Ovary (tissue), 9 donors: Measurements from ENCODE around the gene PUSL1. TPM values are rescaled to one million over a fixed set of nuclear protein-coding genes. Genes with fewer than 3 reads are reported as not detected.

Experiments
- DNase-seq, 5 donors: peaks; one replicate each; pipeline ENCODE4 v3.0.0-alpha.2; 2019 to 2020
- H3K27ac ChIP-seq, 2 donors: fragments of 200-600 bp; one replicate each; pipeline versions ENCODE4 v1.5.1 to v1.8.0; 2019 to 2022
- H3K27me3 ChIP-seq: fragments of 200-600 bp; one replicate; pipeline ENCODE4 v1.8.0; 2022
- H3K36me3 ChIP-seq: fragments of 200-600 bp; sonication (generic); one replicate; pipeline ENCODE4 v1.5.1; 2019
- H3K4me1 ChIP-seq: one replicate; pipeline ENCODE4 v1.8.1; 2013; ENCODE audit warnings: mild to moderate bottlenecking, moderate library complexity; ENCODE audit not compliant: insufficient read depth
- H3K4me3 ChIP-seq: fragments of 200-600 bp; sonication (generic); one replicate; pipeline ENCODE4 v1.5.1; 2017
- H3K9me3 ChIP-seq, 2 donors: fragments of 200-600 bp in 1 of 2; sonication (generic) in 1 of 2; one replicate each; pipeline versions ENCODE4 v1.5.1 to v1.8.1; 2013 to 2019; ENCODE audit warnings: mild to moderate bottlenecking in 1 of 2, moderate library complexity in 1 of 2
- EP300 ChIP-seq: sonication (generic); formaldehyde crosslinking; IDR thresholded peaks from one replicate; pipeline ENCODE4 v1.6.1; 2017; ENCODE audit warnings: antibody characterized with exemption
- POLR2A ChIP-seq: fragments of 450-650 bp; IDR thresholded peaks from one replicate; pipeline ENCODE4 v1.6.1; 2017; ENCODE audit warnings: antibody characterized with exemption, mild to moderate bottlenecking, moderate library complexity
- WGBS, 3 donors: extraction: QIAGEN DNeasy Blood & Tissue Kit in 1 of 3; methylation state at CpG; one replicate each; pipeline versions ENCODE4 v1.1.5 to v1.1.7; 2013 to 2017; 5-methylcytosine and 5-hydroxymethylcytosine counted together
- intact Hi-C, 4 donors: fragments of 100-400 bp; cut with DNase I; formaldehyde crosslinking; loops; one replicate each; pipeline versions ENCODE4 v1.11.0 to v1.15.1; 2022 to 2023
- polyA plus RNA-seq, 2 donors: library from polyadenylated mRNA; stranded (reverse); fragments of 200-250 nt in 1 of 2; fragments of 350-450 nt in 1 of 2; fragmentation: Illumina TruSeq in 1 of 2; extraction: RNeasy Lipid Tissue Mini Kit (QIAGEN cat#74804) in 1 of 2; gene quantifications; one replicate each; pipeline ENCODE4 v1.2.3, GENCODE V29; 2013 to 2014
- total RNA-seq, 7 donors: library from RNA; depleted of rRNA in 2 of 7; stranded (reverse); fragments of >200 nt in 2 of 7; fragmentation: NEBNext Ultra II Directional in 3 of 7; extraction: Animal tissue kit (Norgen Biotek cat#: 25700) in 3 of 7; gene quantifications; one replicate each; pipeline versions ENCODE4 v1.1.0 to v1.2.4, GENCODE V29; 2016 to 2023
- TF ChIP-seq, protein P1 (sequence below), 3 donors: fragments of 450-650 bp in 2 of 3; fragments of 200-600 bp in 1 of 3; IDR thresholded peaks; one replicate each; pipeline versions ENCODE4 v1.5.1 to v1.8.0; 2016 to 2022; ENCODE audit warnings: antibody characterized with exemption in 3 of 3, mild to moderate bottlenecking in 1 of 3
- donor health status: DM: no; HTN: no; CAD: no; lungs with moderate emphysema.
- donor health status: DM: no; HTN: no; CAD: no.
- donor health status: Bipolar disorder and iron deficiency.
- donor health status: DM: yes; HTN: yes; CAD: no.
- donor health status: DM: no; HTN: no; CAD: no.
- donor health status: DM: yes; HTN: yes; CAD: no.

The PUSL1 gene
- total and polyA plus RNA-seq, 9 donors = 0.18 to 27.6 (median 20.8) TPM

- Histone ChIP-seq H3K27ac (peak overlapping the region; percentile 54 to 91), H3K27me3 (no peaks in the 10 kb centered on the region), H3K4me3 (peak overlapping the region; percentile 68), H3K4me1 (peaks cover 29% of the 10 kb centered on the region), H3K9me3 (no peaks in the 10 kb centered on the region), H3K36me3 (no peaks in the 10 kb centered on the region)
- intact Hi-C loops = loop anchor here in 1 of 4 donors (10.0 kb wide), 1 partner anchor 195 kb away; no protein-coding TSS in a partner anchor
- TF ChIP-seq, protein P1, sequence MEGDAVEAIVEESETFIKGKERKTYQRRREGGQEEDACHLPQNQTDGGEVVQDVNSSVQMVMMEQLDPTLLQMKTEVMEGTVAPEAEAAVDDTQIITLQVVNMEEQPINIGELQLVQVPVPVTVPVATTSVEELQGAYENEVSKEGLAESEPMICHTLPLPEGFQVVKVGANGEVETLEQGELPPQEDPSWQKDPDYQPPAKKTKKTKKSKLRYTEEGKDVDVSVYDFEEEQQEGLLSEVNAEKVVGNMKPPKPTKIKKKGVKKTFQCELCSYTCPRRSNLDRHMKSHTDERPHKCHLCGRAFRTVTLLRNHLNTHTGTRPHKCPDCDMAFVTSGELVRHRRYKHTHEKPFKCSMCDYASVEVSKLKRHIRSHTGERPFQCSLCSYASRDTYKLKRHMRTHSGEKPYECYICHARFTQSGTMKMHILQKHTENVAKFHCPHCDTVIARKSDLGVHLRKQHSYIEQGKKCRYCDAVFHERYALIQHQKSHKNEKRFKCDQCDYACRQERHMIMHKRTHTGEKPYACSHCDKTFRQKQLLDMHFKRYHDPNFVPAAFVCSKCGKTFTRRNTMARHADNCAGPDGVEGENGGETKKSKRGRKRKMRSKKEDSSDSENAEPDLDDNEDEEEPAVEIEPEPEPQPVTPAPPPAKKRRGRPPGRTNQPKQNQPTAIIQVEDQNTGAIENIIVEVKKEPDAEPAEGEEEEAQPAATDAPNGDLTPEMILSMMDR (IDR thresholded peaks at IDR 0.05) = no peak
- TF ChIP-seq EP300 (no peak), POLR2A (no peak)
- peak in 2 of 5 donors; percentile 61 to 68 for DNase-seq
- WGBS, 3 donors = 24 to 34% (median 26%) methylated on average over 51 to 57 of the region's 57 CpGs
These were observed 1.1 kb downstream of the PUSL1 start for GRCh38 chr1:1309251-1310108.

- no peak for DNase-seq
- intact Hi-C loops = loop anchor here in 1 of 4 donors (10.0 kb wide), 1 partner anchor 195 kb away; no protein-coding TSS in a partner anchor
- H3K4me3 ChIP-seq = no peak overlapping the region
- H3K36me3 ChIP-seq = no peaks in the 10 kb centered on the region
- H3K27me3 ChIP-seq = no peaks in the 10 kb centered on the region
- TF ChIP-seq POLR2A (no peak), EP300 (no peak)
- TF ChIP-seq, protein P1 (IDR thresholded peaks at IDR 0.05) = no peak
- 67 to 82% (median 76%) methylated on average over 3 of the region's 3 CpGs for WGBS, 3 donors
- H3K27ac ChIP-seq = peak overlapping the region in 1 of 2 donors; percentile 20
- H3K9me3 ChIP-seq = no peaks in the 10 kb centered on the region
- peaks cover 24% of the 10 kb centered on the region for H3K4me1 ChIP-seq
These were observed 1.6 kb downstream of the PUSL1 start for GRCh38 chr1:1310109-1310385.

DNA sequence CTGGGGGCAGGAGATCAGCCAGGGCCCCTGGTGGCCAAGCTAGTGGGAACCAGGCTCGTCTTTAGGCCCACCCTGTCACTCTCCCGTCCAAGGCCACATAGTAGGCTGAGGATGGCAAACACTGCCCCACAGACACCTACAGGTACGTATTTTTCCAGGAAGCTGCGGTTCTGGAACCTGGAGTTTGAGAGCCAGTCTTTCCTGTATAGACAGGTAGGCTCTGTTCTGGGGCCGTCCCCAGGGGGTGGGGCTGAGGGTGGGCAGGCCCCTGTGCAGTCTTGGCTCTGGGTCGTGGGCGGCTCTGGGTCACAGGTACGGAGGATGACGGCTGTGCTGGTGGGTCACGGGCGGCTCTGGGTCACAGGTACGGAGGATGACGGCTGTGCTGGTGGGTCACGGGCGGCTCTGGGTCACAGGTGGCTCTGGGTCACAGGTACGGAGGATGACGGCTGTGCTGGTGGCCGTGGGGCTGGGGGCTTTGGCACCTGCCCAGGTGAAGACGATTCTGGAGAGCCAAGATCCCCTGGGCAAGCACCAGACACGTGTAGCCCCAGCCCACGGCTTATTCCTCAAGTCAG lies 2.2 kb downstream of the PUSL1 start:
- DNase-seq = no peak

More for the DNA sequence above, 2.2 kb downstream of the PUSL1 start:
- peak overlapping the region in 1 of 2 donors; percentile 20 for H3K27ac ChIP-seq
- intact Hi-C loops = loop anchor here in 1 of 4 donors (10.0 kb wide), 1 partner anchor 194 kb away; no protein-coding TSS in a partner anchor
- H3K27me3 ChIP-seq = no peaks in the 10 kb centered on the region
- H3K36me3 ChIP-seq = no peaks in the 10 kb centered on the region
- WGBS, 3 donors = 80 to 85% (median 84%) methylated on average over 21 of the region's 21 CpGs
- no peak overlapping the region for H3K4me3 ChIP-seq
- TF ChIP-seq, protein P1 (IDR thresholded peaks at IDR 0.05) = no peak
- TF ChIP-seq POLR2A (no peak), EP300 (no peak)
- peaks cover 21% of the 10 kb centered on the region for H3K4me1 ChIP-seq
- no peaks in the 10 kb centered on the region for H3K9me3 ChIP-seq
